MG63 (cell line): ENCODE results near the gene CD8A. TPM values are rescaled to one million over a fixed set of nuclear protein-coding genes. Genes with fewer than 3 reads are reported as not detected.
"Not testable (repeated sequence)": the region's sequence is repeated elsewhere in the genome, so short reads cannot be mapped to it uniquely, and the experiment has no call there.

Experiments used
- DNase-seq: peaks from one replicate; pipeline ENCODE4 v3.0.0-alpha.2; 2020
- H3K27me3 ChIP-seq: fragments of 250-450 bp; sonication (Bioruptor Pico); 2 replicates; pipeline ENCODE4 v1.5.1; 2020; ENCODE audit warnings: mild to moderate bottlenecking, moderate library complexity
- H3K36me3 ChIP-seq: fragments of 250-450 bp; sonication (Bioruptor Pico); 2 replicates; pipeline ENCODE4 v1.5.1; 2020; ENCODE audit warnings: mild to moderate bottlenecking, moderate library complexity
- H3K4me3 ChIP-seq: fragments of 250-450 bp; sonication (Bioruptor Pico); 2 replicates; pipeline ENCODE4 v1.5.1; 2020; ENCODE audit warnings: mild to moderate bottlenecking, moderate library complexity
- H3K9me3 ChIP-seq: fragments of 250-450 bp; sonication (Bioruptor Pico); 2 replicates; pipeline ENCODE4 v1.5.1; 2020; ENCODE audit warnings: mild to moderate bottlenecking, moderate library complexity
- total RNA-seq: library from RNA; depleted of rRNA; stranded (reverse); fragments of >200 nt; shearing (Covaris generic); gene quantifications from 2 replicates; pipeline ENCODE4 v1.2.3, GENCODE V29; 2014; ENCODE audit warnings: low replicate concordance

CD8A gene
- total RNA-seq, 1 experiment from 2014 or later: not detected

- no peaks in the 10 kb centered on the region for H3K9me3 ChIP-seq
- DNase-seq: no peak
- peaks cover 14% of the 10 kb centered on the region for H3K36me3 ChIP-seq
- H3K4me3 ChIP-seq: no peak overlapping the region
- no peaks in the 10 kb centered on the region for H3K27me3 ChIP-seq
Observed at GRCh38 chr2:86765310-86765695, 25.4 kb downstream of the CD8A start.

GRCh38 chr2:86764661-86765309, 25.9 kb downstream of the CD8A start:
- H3K27me3 ChIP-seq: no peaks in the 10 kb centered on the region
- no peak overlapping the region for H3K4me3 ChIP-seq
- H3K9me3 ChIP-seq: no peaks in the 10 kb centered on the region
- DNase-seq: no peak
- H3K36me3 ChIP-seq: peaks cover 12% of the 10 kb centered on the region

GRCh38 chr2:86760371-86760770, 30.3 kb downstream of the CD8A start:
- Histone ChIP-seq H3K36me3 (peaks cover 12% of the 10 kb centered on the region), H3K9me3 (no peaks in the 10 kb centered on the region), H3K4me3 (no peak overlapping the region), H3K27me3 (no peaks in the 10 kb centered on the region)
- DNase-seq: no peak

DNA sequence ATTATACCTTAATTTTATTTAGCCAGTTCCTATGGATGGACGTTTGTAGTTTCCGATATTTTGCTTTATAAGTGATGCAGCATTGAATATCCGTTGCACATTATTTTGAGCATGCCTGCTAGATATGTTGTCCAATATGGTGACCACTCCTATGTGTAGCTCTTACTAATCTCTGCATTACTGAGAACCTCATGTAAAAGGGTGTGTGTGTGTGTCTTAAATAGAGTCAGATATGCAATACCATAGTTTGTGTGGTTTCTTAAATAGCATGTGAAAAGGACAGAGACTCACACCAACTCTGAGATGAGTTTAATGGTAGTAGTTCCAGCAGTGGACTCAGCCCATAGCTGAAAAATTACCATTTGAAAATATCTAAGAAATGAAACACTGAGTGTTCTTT, 32.3 kb downstream of the CD8A start:
- no peak for DNase-seq
- Histone ChIP-seq H3K27me3 (no peaks in the 10 kb centered on the region), H3K36me3 (peaks cover 17% of the 10 kb centered on the region), H3K4me3 (no peak overlapping the region), H3K9me3 (no peaks in the 10 kb centered on the region)

DNA sequence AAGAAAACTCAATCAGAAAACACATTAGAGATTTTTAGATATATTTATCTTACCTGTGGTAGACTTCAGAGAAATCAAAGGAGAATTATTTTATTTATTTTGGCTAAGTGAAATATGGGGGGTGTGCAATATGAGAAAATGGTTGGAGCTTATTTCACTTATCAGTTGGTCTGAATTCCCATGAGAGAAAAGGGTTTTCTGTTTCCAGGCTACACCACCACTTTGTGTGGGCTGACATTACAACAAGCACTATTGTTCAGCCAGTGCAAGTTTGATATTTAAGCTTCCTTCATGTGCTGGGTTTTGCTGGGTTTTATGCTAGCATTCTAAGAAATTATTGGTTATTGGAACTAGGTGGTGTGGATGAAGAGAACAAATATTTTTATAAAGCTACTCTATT, 37.1 kb downstream of the CD8A start:
- no peak for DNase-seq
- H3K9me3 ChIP-seq: peaks cover 18% of the 10 kb centered on the region
- H3K36me3 ChIP-seq: peaks cover 59% of the 10 kb centered on the region
- no peaks in the 10 kb centered on the region for H3K27me3 ChIP-seq
- no peak overlapping the region for H3K4me3 ChIP-seq

- DNase-seq: no peak
- H3K9me3 ChIP-seq: peaks cover 22% of the 10 kb centered on the region
- no peaks in the 10 kb centered on the region for H3K27me3 ChIP-seq
- H3K4me3 ChIP-seq: no peak overlapping the region
- H3K36me3 ChIP-seq: peaks cover 60% of the 10 kb centered on the region
Observed at GRCh38 chr2:86752934-86753333, 37.8 kb downstream of the CD8A start.

DNA sequence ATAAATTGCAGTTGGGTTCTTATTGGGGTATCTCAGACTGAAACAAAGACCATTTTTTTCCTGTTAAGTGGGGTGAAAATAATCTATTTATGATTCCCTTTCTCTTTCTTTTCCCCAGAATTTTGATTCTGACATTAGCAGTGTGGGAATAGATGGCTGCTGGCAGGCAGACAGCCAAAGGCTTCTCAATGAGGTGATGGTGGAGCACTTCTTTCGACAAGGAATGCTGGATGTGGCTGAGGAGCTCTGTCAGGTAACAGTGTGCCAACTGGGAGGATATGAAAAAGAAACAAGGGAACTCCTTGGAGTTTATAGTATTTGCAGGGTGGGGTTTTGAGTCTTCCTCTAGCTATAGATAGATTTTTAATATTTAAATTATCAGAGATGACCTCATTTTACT, 38.9 kb downstream of the CD8A start:
- no peak for DNase-seq
- peaks cover 67% of the 10 kb centered on the region for H3K36me3 ChIP-seq
- peaks cover 22% of the 10 kb centered on the region for H3K9me3 ChIP-seq
- no peak overlapping the region for H3K4me3 ChIP-seq
- H3K27me3 ChIP-seq: no peaks in the 10 kb centered on the region

GRCh38 chr2:86750240-86750839, 40.4 kb downstream of the CD8A start:
- no peak for DNase-seq
- Histone ChIP-seq H3K27me3 (no peaks in the 10 kb centered on the region), H3K9me3 (peaks cover 22% of the 10 kb centered on the region), H3K36me3 (peaks cover 63% of the 10 kb centered on the region), H3K4me3 (no peak overlapping the region)

DNA sequence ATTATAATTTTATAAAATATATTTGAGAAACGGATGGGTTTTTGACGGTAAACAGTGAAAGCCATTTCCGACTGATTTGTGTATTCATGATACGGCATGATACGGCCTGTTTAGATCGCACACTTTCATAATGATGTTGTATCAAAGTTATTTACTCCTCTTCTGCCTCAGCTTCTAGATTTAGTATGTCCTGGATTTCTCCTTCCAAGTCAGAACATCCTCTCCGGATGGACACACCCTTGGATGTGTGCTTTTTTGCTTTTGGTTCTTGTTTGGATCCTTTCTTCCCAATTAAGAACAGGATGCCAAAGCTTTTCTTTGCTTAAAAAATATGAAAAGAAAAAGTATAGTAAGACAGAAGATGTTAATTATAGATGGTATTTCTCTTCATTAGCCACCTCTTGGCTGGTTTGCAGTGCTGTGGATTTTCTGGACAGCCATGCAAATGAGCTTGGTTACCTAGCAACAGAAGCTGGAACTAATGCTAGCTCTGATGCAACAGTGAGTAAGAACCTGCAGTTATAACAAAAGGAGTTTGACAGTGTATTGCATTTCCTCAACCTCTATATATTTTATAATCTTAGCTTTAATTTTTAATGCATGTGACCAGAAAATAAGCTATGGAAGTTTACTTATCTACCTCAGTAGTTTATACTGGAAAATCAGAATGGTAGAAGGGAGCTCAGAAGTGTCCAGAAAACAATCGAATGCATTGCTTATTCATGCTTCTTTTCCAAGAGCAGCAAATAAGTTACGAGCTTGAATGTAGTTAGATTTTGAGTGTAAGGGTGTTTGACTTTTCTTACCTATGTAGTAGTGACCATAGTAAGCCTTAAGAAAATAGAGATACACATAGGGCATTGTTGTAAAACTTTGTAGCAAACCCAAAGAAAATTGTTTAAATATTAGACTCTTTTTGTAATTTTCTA, 42.7 kb downstream of the CD8A start:
- Histone ChIP-seq H3K27me3 (no peaks in the 10 kb centered on the region), H3K4me3 (no peak overlapping the region), H3K36me3 (peaks cover 51% of the 10 kb centered on the region), H3K9me3 (peaks cover 22% of the 10 kb centered on the region)
- DNase-seq: no peak

DNA sequence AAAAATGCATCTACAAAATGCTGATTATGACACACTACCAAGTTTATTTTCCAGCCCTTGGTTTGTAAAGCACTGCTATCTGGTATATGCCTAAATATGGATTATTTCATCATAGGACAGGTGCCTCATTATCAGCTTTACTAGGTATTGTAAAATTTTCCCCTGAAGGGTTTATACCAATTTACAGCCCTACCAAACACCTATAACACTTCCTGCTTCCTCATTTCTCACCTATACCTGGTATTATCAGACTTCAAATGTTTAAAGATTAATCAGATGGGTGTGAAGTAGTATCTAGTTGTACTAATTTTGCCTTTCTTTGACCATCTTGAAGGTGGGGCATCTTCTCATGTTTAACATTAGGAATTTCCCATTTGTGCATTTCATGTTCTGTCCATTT, 43.8 kb downstream of the CD8A start:
- no peak for DNase-seq
- no peak overlapping the region for H3K4me3 ChIP-seq
- H3K36me3 ChIP-seq: peaks cover 40% of the 10 kb centered on the region
- H3K27me3 ChIP-seq: no peaks in the 10 kb centered on the region
- H3K9me3 ChIP-seq: peaks cover 22% of the 10 kb centered on the region

DNA sequence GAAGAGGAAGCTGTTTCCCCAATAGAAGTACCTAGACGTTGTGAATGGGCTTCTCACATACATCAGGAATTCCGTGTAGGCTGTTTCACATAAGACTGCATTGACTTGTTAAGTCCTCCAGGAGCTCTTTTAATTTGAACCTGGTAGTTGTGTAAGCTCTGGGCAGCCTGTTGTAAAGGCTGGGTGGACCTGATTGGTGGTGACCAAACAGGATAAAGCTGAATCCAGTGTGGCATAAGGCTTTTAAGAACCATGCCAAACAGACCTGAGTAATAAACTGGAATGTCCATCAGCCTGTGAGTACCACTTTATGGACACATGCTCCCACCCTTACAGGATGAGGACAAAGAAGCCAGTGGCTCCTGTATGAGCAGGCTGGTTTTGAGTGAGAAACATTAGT, 46.6 kb downstream of the CD8A start:
- no peaks in the 10 kb centered on the region for H3K27me3 ChIP-seq
- DNase-seq: no peak
- no peak overlapping the region for H3K4me3 ChIP-seq
- H3K36me3 ChIP-seq: peaks cover 19% of the 10 kb centered on the region
- H3K9me3 ChIP-seq: peaks cover 5% of the 10 kb centered on the region; the same call in 1 of the 2 replicates

DNA sequence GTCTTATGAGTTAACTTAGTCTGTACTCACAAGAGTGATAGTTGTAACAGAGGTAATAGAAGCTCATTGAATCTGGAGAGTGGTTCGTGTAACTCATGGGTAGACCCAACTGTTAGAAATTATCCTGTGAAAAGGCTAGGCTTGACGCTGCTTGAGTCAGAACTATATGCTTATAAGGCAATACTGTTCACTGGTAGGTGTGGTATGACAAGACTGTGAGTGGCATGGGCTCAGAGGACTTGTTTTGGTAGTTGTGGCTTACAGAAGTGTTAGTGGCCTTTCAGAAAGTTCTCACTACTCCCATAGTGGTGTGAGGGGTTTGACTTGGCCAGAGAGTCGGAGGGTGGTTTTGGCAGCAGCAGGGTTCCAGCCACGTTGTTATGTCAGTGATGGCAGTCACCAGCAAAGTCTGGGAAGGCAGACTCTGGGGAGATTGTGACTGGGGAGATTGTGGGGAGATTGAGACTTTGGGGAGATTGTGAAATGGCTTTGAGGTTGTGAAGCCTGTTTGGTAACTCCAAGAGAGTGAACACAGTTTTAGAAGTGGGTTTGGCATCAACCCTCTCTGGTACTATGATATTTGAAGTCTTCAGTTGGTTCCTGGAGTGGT, 48.7 kb downstream of the CD8A start:
- not testable (repeated sequence) for H3K4me3 ChIP-seq, H3K36me3 ChIP-seq, H3K9me3 ChIP-seq, DNase-seq, H3K27me3 ChIP-seq

- H3K9me3 ChIP-seq, H3K36me3 ChIP-seq, H3K27me3 ChIP-seq, H3K4me3 ChIP-seq, DNase-seq: not testable (repeated sequence)
Observed at GRCh38 chr2:86739889-86740288, 50.8 kb downstream of the CD8A start.

- not testable (repeated sequence) for H3K4me3 ChIP-seq, H3K9me3 ChIP-seq, H3K27me3 ChIP-seq, H3K36me3 ChIP-seq, DNase-seq
Observed at GRCh38 chr2:86739485-86739884, 51.2 kb downstream of the CD8A start.

- H3K27me3 ChIP-seq, DNase-seq, H3K36me3 ChIP-seq, H3K4me3 ChIP-seq, H3K9me3 ChIP-seq: not testable (repeated sequence)
Observed at GRCh38 chr2:86734896-86735295, 55.8 kb downstream of the CD8A start.
